Type B pancreatic cell (in vitro differentiated cells): ENCODE data around the gene GLRA3. TPM values are rescaled to one million over a fixed set of nuclear protein-coding genes. Genes with fewer than 3 reads are reported as not detected.

ENCODE experiments used
- DNase-seq: peaks from one replicate; pipeline ENCODE4 v3.0.0; 2021; ENCODE audit warnings: mixed read lengths; ENCODE audit not compliant: unreplicated experiment; ENCODE audit errors: extremely low spot score
- H3K27ac Mint-ChIP-seq: 2 replicates; pipeline ENCODE4 v1.8.0; 2021; ENCODE audit warnings: mild to moderate bottlenecking, mixed read lengths
- H3K27me3 Mint-ChIP-seq: 2 replicates; pipeline ENCODE4 v1.8.0; 2021; ENCODE audit warnings: mixed read lengths
- H3K36me3 Mint-ChIP-seq: 2 replicates; pipeline ENCODE4 v1.8.0; 2021; ENCODE audit warnings: mixed read lengths
- H3K4me1 Mint-ChIP-seq: one replicate; pipeline ENCODE4 v1.8.0; 2021; ENCODE audit warnings: mixed read lengths; ENCODE audit not compliant: unreplicated experiment
- H3K4me3 Mint-ChIP-seq: 2 replicates; pipeline ENCODE4 v1.8.0; 2021; ENCODE audit warnings: mild to moderate bottlenecking, mixed read lengths
- H3K9me3 Mint-ChIP-seq: 2 replicates; pipeline ENCODE4 v1.8.0; 2021; ENCODE audit warnings: mixed read lengths
- total RNA-seq: library from RNA; stranded (reverse); gene quantifications from 2 replicates; pipeline ENCODE4 v1.2.1, GENCODE V29; 2021; ENCODE audit warnings: low replicate concordance
- TF ChIP-seq, protein P1 (sequence below): fragments of 200-600 bp; sonication (generic); conservative IDR thresholded peaks from 2 replicates; pipeline ENCODE4 v1.5.0; 2021; ENCODE audit warnings: antibody characterized with exemption, mild to moderate bottlenecking

The GLRA3 gene
- total RNA-seq, 1 donor from 2014 or later = 0.60 TPM

DNA sequence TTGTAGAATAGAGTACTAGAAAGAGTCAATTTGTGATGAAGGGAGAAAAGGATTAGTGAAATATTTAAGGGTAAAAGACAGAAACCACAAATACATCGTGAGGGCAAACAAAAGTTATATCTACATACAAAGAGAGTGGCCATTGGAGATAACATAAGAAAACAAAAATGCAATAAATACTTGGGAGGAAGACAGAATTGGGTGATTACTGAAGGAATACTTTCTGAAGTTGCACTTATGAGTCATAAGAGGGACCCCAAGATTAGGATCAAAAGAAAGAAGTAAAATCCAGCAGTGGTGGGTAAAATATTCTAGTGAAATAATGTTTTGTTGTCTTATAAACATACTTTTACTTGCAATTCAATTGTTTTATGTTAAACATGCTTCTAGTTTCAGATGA lies 53.7 kb downstream of the GLRA3 start:
- Mint-ChIP-seq H3K4me1 (no peaks in the 10 kb centered on the region), H3K27ac (no peak overlapping the region), H3K36me3 (no peaks in the 10 kb centered on the region), H3K4me3 (no peak overlapping the region), H3K27me3 (no peaks in the 10 kb centered on the region), H3K9me3 (no peaks in the 10 kb centered on the region)
- TF ChIP-seq, protein P1, sequence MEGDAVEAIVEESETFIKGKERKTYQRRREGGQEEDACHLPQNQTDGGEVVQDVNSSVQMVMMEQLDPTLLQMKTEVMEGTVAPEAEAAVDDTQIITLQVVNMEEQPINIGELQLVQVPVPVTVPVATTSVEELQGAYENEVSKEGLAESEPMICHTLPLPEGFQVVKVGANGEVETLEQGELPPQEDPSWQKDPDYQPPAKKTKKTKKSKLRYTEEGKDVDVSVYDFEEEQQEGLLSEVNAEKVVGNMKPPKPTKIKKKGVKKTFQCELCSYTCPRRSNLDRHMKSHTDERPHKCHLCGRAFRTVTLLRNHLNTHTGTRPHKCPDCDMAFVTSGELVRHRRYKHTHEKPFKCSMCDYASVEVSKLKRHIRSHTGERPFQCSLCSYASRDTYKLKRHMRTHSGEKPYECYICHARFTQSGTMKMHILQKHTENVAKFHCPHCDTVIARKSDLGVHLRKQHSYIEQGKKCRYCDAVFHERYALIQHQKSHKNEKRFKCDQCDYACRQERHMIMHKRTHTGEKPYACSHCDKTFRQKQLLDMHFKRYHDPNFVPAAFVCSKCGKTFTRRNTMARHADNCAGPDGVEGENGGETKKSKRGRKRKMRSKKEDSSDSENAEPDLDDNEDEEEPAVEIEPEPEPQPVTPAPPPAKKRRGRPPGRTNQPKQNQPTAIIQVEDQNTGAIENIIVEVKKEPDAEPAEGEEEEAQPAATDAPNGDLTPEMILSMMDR = no peak
- DNase-seq = no peak

DNA sequence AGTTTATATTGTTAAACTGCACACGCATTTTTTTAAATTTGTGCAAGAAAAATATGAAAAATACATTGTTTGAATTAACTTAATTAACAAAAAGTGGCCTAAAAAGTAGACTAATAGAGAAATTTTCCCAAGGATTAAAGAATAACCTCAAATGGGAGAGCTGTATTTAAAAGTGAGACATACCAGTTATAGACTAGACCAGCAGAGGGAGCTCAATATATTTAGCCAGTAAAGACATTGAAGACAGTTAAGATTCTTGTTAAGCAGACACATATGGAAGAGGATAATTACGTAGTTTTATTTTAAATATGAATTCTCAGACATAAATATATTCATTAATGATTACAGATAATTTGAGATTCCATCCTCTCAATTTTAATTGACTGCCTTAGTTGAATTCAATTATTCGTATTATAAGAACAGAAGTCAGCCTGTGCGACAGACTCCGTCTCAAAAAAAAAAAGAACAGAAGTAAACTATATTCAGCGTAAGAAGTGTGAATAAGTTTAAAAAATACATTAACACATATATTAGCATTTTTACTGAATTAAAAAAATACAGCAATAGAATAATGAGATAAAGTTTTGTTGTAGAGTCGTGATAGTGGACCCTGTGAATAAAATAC lies 64.8 kb downstream of the GLRA3 start:
- Mint-ChIP-seq H3K9me3 (peaks cover 5% of the 10 kb centered on the region), H3K4me3 (no peak overlapping the region), H3K27me3 (no peaks in the 10 kb centered on the region), H3K4me1 (no peaks in the 10 kb centered on the region), H3K27ac (no peak overlapping the region), H3K36me3 (no peaks in the 10 kb centered on the region)
- DNase-seq = no peak
- TF ChIP-seq, protein P1 = peak; percentile 85

DNA sequence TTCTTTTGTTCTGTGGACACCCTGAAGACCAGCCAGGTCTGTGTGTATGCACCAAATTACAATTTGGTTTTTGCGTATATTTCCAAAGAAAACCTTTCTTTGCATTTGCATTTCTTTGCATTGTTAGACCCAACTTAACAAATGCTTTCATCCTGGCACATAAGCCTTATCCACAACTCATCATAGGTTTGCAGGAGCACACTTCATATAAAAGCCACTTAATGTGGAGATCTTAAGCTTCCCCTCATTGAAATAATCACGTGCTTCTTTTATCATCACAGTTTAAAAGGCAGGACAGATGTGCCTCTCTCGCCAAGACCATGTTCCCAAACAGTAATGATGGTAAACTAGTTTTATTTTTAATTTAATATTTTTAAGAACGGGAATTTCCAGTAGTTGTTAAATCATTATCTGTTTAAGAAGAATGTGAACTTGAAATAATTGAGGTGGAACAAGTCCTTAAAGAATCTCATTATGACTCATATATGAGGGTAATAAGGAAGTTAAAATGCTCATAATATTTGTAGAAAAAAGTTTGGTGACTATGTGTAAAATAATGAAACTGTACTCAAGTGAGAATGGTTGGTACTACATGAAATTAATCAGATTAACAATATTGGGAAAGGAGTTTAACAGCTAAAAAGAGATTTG lies 65.5 kb downstream of the GLRA3 start:
- Mint-ChIP-seq H3K4me3 (no peak overlapping the region), H3K36me3 (no peaks in the 10 kb centered on the region), H3K4me1 (no peaks in the 10 kb centered on the region), H3K27ac (no peak overlapping the region), H3K9me3 (peaks cover 5% of the 10 kb centered on the region), H3K27me3 (no peaks in the 10 kb centered on the region)
- no peak for DNase-seq
- TF ChIP-seq, protein P1 = no peak

DNA sequence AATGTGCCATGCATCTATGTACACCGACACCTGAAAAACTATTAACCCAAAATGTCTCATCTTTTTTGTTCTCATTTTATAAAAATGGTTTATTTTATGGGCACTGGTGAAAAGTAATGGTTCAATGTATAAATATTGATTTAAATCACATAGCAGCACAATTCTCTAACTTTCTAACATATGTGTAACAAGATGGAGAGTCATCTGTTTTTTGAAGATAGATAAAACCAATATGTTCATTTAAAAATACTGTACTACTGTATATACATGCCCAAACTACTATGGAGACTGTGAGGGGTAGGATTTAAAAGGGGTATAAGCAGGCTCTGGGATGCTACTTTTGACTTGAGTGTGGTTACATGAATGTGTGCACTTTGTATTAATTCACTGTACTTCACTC lies 67.6 kb downstream of the GLRA3 start:
- H3K9me3 Mint-ChIP-seq = no peaks in the 10 kb centered on the region
- H3K36me3 Mint-ChIP-seq = no peaks in the 10 kb centered on the region
- DNase-seq = no peak
- no peaks in the 10 kb centered on the region for H3K27me3 Mint-ChIP-seq
- H3K27ac Mint-ChIP-seq = no peak overlapping the region
- peaks cover 5% of the 10 kb centered on the region for H3K4me1 Mint-ChIP-seq
- H3K4me3 Mint-ChIP-seq = no peak overlapping the region
- TF ChIP-seq, protein P1 = no peak

DNA sequence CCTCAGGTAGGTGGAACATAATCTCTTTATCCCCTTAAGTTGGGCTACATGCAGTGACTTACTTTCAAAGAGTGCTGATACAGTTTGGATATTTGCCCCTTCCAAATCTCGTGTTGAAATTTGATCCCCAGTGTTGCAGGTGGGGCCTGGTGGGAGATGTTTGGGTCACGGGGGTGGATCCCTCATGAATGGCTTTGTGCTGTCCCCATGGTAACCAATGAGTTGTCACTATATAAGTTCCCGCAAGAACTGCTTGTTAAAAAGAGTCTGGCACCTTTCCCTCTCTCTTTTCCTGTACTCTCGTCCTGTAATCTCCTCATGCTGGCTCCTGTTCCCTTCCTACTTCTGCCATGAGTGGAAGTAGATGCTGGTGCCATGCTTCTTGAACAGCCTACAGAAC lies 71.3 kb downstream of the GLRA3 start:
- H3K36me3 Mint-ChIP-seq = no peaks in the 10 kb centered on the region
- no peak overlapping the region for H3K27ac Mint-ChIP-seq
- H3K4me1 Mint-ChIP-seq = peaks cover 5% of the 10 kb centered on the region
- H3K9me3 Mint-ChIP-seq = no peaks in the 10 kb centered on the region
- no peak overlapping the region for H3K4me3 Mint-ChIP-seq
- no peak for DNase-seq
- H3K27me3 Mint-ChIP-seq = no peaks in the 10 kb centered on the region
- TF ChIP-seq, protein P1 = no peak
